ENCODE measurements around the gene MYMK. TPM values are rescaled to one million over a fixed set of nuclear protein-coding genes. Genes with fewer than 3 reads are reported as not detected.

Gene MYMK
- total and polyA plus RNA-seq, 2 experiments from 2014 or later, result not detected

- H3K4me1 Mint-ChIP-seq, result peaks cover 8% of the 10 kb centered on the region
- ATAC-seq, result no peak
- H3K4me3 ChIP-seq, result no peak overlapping the region
- H3K4me2 ChIP-seq, result no peak overlapping the region
- H3K79me2 ChIP-seq (replicated peaks; ENCODE audit: insufficient read depth), result peaks cover 16% of the 10 kb centered on the region
- no peak overlapping the region for H3K27ac Mint-ChIP-seq
- H3K9me2 ChIP-seq (ENCODE audit: insufficient read depth), result no peaks in the 10 kb centered on the region
- peaks cover 9% of the 10 kb centered on the region; the same call in 2 of the 3 replicates for H3K36me3 Mint-ChIP-seq (ENCODE audit: low read depth)
- H3K27ac ChIP-seq (ENCODE audit: low read depth), result no peak overlapping the region
- H3K4me3 Mint-ChIP-seq, result no peak overlapping the region
- peaks cover 8% of the 10 kb centered on the region; the same call in 1 of the 2 replicates for H4K20me1 ChIP-seq (replicated peaks; ENCODE audit: insufficient read depth)
- H2AFZ ChIP-seq, result no peak overlapping the region
- TF ChIP-seq EZH2phosphoT487 (IDR thresholded peaks at IDR 0.05; ENCODE audit: unreplicated experiment), result no peak
- TF ChIP-seq ZNF114 (CRISPR knock-in tag; IDR thresholded peaks at IDR 0.05), result no peak
- TF ChIP-seq STAT1 (IDR thresholded peaks at IDR 0.05; ENCODE audit: unreplicated experiment), result no peak
- TF ChIP-seq ETS1 (IDR thresholded peaks at IDR 0.05), result no peak
- no peak for TF ChIP-seq REST (IDR thresholded peaks at IDR 0.05; ENCODE audit: unreplicated experiment)
- TF ChIP-seq CTCF (conservative IDR thresholded peaks at IDR 0.05; ENCODE audit: low read depth in 2 of 2), result no peak
- no peak for TF ChIP-seq CREB1 (CRISPR knock-in tag; IDR thresholded peaks at IDR 0.05; ENCODE audit: low read depth)
- TF ChIP-seq ZNF331 (CRISPR knock-in tag; IDR thresholded peaks at IDR 0.05; ENCODE audit: low read depth), result no peak
- TF ChIP-seq POLR2AphosphoS5 (IDR thresholded peaks at IDR 0.05; ENCODE audit: low read depth), result no peak
- TF ChIP-seq EZH2 (IDR thresholded peaks at IDR 0.05; ENCODE audit: low read depth, unreplicated experiment), result no peak
- no peak for TF ChIP-seq ZNF462 (CRISPR knock-in tag; IDR thresholded peaks at IDR 0.05)
- H3K9me3 Mint-ChIP-seq, result no peaks in the 10 kb centered on the region
- H3K36me3 ChIP-seq (ENCODE audit: insufficient read depth), result peaks cover 3% of the 10 kb centered on the region; the same call in 1 of the 2 replicates
- peaks cover 8% of the 10 kb centered on the region for H3K4me1 ChIP-seq (ENCODE audit: insufficient read depth)
- H3K27me3 Mint-ChIP-seq (ENCODE audit: insufficient read depth, low read depth, poor library complexity), result peaks cover 3% of the 10 kb centered on the region
- DNase-seq (ENCODE audit: low spot score), result no peak
- peaks cover 2% of the 10 kb centered on the region; the same call in 1 of the 2 replicates for H3F3A ChIP-seq (replicated peaks; ENCODE audit: low read depth)
- H3K27me3 ChIP-seq (ENCODE audit: insufficient read depth), result no peaks in the 10 kb centered on the region
Observed at GRCh38 chr9:133475292-133476012, 49.3 kb downstream of the MYMK start.

All from GM23338 (cell line).